SIG-M5 (cell line): ENCODE results near the gene RNF113B.

Experiments
- DNase-seq: peaks from one replicate; lab custom pipeline; 2025; lab: John Stamatoyannopoulos, UW

RNF113B gene

DNA sequence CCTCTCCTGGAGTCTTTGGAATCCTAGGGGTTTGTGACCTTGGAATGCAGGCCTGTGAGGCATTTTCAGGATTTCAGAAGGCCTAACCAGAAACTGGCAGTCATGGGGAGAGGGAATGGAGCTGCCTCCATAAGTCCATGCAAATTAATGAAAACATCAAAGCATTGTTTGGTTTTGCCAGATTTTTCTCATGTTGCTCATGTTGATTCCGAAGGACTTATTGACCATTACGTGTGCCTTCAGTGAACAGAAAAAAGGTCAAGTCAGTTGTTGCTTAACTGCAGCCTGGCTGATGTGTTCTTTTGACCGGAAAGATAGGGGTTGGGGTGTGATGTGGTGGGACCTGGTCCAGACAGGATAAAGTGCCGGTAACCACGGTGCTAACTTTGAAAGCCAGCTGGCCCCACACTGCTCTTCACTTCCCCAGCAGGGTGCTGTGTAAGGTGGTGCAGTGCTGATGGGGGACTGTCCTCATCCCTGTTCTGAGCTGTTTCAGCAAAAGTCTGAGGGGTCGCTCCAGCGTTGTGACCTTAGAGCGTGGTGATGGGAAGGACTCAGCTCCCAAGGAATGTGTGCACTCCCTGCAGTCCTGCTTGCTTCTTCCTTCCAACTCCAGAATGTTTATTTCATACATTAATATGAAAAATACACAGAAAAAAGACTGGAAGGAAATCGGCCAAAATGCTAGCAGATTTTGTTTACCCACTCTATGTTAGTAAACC lies 3.5 kb downstream of the RNF113B start:
- no peak for DNase-seq

- DNase-seq, result no peak
These were observed 4.3 kb downstream of the RNF113B start for GRCh38 chr13:98172590-98173422.

- DNase-seq, result no peak
These were observed 5.0 kb downstream of the RNF113B start for GRCh38 chr13:98171900-98172589.

- DNase-seq, result no peak
These were observed 7.7 kb downstream of the RNF113B start for GRCh38 chr13:98169331-98169730.

DNA sequence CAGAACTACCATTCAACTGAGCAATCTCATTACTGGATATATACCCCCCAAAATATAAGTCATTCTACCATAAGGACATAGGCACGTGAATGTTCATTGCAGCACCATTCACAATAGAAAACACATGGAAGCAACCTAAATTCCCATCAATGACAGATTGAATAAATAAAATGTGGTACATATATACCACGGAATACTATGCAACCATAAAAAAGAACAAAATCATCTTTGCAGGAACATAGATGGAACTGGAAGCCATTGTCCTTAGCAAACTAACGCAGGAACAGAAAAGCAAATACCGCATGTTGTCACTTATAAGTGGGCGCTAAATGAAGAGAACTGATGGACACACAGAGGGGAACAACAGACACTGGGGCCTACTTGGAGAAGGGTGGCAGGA lies 14.1 kb downstream of the RNF113B start:
- DNase-seq, result no peak

DNA sequence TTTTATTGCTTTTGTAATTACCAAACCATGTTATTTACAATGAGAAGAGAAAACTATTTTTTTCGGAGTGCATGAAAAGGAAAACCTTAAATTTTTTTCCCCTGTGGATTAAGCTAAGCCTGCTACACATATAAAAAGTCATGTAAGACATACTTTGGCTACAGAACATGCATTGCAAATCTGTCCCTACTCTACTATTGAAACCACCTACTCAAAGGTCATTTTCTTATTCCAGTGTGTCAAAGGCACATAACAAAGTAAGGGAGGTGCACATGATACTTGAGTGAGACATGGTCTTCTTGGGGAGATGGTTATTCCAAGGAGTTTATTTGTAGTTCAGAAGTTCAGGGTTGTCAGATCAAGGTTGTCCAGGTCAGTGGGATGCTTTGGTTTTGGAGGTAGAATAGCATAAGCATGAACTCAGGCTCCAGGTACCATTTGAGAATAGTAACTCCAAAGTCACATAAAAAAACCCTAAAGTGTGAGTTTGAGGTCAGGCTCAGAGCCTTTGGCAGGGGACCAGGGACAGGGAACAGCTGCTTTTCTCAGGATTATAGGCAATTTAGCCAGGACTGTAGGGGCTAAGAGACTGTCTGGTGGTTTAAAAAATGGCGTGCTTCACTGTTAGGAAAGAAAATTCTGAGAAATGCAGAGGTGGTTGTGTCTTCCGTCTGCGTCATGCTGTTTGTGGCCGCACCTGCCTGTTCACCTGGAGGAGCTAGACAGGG lies 18.7 kb downstream of the RNF113B start:
- no peak for DNase-seq

- DNase-seq, result no peak
These were observed 19.5 kb downstream of the RNF113B start for GRCh38 chr13:98157609-98158008.

DNA sequence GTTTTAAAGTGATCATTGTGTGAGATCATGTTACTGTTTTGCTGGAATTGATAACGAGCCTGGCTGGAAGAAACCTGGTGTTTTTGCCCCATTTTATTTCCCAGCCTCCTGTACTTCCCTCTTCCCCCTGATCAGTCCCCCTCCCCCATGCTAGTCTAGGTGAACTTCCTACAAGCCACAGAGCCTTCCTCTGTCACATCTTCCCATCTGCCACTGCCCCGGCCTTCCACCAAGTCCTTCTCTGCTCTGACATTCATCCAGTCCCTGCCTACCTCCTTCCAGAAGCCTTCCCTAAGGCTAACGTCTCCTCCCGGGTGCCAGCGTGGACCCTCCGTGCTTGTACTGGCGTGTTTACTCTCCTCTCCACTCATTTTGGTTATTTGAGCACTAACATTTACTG lies 19.9 kb downstream of the RNF113B start:
- DNase-seq, result no peak

- no peak for DNase-seq
These were observed 20.8 kb downstream of the RNF113B start for GRCh38 chr13:98156259-98156658.

DNA sequence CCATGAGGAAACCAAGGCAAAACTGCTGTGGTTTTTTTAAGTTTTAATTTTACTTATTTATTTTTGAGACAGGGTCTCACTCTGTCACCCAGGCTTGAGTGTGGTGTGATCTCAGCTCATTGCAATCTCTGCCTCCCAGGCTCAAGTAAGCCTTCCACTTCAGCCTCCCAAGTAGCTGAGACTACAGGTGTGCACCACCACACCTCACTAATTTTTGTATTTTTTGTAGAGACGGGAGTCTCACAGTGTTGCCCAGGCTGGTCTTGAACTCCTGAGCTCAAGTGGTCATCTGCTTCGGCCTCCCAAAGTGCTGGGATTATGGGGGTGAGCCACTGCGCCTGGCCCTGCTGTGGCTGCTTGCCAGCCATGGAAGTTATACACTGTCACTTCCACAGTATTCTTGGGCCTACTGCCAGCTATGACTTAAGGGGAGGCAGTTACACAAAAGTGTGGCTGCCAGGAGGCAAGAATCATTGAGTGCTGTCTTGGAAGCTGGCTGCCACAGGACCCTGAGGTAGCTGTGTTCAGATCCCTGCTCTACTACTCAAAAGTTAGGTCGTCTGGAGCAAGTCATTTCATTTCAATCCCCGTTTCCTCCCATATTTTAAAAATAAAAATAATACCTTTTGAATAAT lies 21.5 kb downstream of the RNF113B start:
- DNase-seq, result no peak

- DNase-seq, result no peak
These were observed 26.1 kb downstream of the RNF113B start for GRCh38 chr13:98150832-98151479.

- no peak for DNase-seq
These were observed 29.5 kb downstream of the RNF113B start for GRCh38 chr13:98147521-98147920.

DNA sequence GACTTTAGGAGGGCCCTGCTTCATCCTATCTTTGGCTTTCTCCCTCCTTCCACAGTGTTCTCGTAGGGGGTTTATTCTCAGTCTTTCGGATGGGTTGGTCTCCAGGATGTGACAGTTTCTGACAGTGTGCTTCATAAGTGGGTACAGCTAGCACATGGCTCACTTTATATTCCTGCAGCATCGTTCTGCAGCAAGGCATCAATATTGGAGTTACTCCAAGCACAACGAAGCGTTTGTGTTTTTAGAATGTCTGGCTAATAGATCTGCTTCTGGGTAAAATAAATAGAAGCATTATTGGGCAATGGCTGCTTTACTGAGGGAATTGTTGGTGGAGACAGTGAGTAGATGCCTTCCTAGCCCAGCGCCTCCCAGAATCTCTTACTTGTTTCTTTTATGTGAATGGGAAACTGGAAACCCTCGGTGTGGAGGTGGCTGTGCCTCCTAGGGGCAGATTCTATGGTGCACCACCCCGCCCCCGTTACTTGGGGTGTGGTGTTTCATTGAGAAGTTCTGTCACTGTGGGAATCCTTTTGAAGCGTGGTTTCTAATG lies 32.2 kb downstream of the RNF113B start:
- DNase-seq, result no peak

GRCh38 chr13:98144027-98144741 lies 32.9 kb downstream of the RNF113B start:
- DNase-seq, result no peak

DNA sequence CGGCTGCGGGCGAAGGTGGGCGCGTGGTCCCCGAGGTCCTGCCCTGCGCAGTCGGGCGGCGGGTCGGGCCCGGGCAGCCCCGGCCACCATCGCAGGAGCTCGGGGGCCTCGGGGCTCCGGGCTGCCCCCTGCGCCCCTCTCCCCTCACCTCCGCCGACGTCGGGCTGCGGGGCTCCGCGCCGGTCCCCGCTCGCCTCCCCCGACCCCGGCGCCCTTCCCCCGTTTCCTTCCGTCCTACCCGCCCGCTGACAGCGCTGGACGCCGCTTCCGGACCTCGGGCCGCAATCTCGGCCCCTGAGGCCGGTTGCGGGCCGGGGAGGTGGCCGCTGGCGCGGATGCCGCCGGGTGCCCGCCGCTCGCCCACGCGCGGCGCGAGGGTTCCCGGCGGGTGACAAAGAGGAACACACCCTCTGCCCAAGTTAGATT lies 33.5 kb downstream of the RNF113B start:
- DNase-seq, result no peak

- no peak for DNase-seq
These were observed 33.9 kb downstream of the RNF113B start for GRCh38 chr13:98143157-98143553.

DNA sequence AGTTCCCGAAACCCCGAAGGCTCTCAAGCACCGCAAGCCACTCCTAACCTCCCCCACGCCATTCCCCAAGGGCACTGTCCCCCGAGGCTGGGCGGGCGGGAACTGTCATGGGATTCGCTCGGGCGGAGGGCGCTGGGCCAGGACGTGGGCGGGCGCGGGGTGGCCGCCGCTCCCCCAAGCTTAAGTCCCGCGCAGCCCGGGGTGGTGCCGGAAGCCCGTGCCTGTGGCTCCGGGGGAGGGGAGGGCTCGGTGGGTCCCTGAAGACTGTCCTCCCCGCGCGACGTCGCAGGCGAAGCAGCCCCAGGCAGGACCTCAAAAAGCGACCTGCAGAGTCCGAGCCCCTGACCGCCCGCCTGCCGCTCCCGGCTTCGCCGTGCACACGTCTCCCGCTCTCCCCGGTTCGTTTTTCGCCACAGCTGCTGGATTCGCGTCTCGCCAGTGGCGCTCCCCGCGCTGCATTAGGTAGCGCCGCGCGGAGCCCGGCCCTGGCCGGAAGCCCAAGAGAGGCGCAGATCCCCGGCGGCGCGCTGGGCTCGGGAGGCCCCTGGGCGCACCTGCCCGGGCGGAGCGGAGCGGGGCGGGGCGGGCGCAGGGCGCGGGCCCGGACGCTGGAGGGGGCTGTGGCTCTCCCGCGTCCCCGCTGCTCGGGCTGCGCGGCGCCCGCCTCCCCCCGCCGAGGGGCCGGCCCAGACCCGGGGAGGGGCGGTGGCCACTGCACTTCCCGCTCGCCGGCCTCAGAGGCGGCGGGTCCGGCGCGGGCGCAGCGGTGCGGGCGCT lies 34.5 kb downstream of the RNF113B start, which contains the start of gene FARP1:
Gene FARP1, plus strand, starts transcription at position 715 of the 777 bp plus-strand sequence. CDS start 70,149 bp downstream, outside the sequence.
- no peak for DNase-seq

DNA sequence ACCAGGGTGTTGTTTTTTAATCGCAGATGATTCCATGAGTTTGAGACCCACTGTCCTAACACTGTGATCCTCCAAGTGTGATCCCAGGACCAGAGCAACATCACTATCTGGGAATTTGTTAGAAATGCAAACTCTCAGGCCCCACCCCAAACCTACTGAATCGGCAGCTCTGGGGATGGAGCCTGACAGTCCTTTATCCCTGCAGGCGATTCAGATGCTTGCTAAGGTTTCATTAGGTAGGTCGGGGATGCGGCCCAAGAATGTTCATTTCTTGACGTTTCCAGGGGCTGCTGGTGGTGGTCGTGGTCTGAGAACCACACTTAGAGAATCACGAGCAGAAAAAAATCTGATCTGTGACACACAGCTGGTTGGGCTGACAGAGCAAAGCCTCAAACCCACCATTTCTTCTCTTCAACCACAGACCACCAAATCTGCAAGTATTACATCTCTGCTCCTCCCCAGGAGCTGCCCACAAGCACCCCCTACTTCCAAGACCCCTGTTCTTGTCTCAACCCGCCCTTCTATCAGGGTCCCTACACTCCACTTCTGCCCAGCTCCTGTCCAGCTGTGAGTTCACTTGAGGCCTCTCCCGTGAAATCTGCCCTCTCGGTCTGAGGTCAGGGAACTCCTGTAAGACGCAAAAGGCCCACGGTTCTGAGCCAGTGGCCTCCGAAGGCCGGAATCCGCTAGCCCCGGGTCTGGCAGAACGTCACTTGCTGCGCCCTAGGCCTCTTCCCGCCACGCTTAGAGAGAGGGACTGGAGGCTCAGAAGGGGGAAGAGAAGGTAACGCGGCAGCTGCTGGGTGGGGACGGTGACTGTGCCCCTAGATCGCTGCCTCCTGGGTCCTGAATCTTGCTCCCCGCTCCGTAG lies 35.3 kb downstream of the RNF113B start:
- no peak for DNase-seq
